Measurements from ENCODE around the gene CCR8. TPM values are rescaled to one million over a fixed set of nuclear protein-coding genes. Genes with fewer than 3 reads are reported as not detected.

Gene CCR8
- total RNA-seq, 1 experiment from 2014 or later = not detected

DNA sequence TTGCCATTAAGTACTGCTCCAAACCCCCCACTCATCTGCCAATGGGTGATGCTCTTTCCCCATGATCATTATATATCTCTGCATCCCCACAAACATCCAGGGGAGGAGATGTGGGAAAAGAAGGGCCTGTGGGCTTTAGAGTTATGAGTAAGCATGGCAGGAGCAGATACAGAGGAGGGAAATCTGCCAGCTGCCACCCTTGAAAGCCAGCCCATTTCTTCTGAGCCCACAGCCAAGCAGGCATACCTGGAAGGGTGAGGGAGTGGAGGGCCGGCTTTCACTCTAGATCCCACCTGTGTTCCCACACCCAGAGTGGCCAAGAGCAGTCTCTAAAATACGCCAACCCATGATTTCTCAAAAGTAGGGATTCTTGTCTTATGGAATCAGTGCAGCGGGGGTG, 51.9 kb downstream of the CCR8 start:
- H3K9me3 ChIP-seq (ENCODE audit: low read length) = no peaks in the 10 kb centered on the region
- H2AFZ ChIP-seq (ENCODE audit: low read length) = no peak overlapping the region
- H3K4me2 ChIP-seq (ENCODE audit: low read depth, low read length, poor library complexity, severe bottlenecking) = no peak overlapping the region
- H3K36me3 ChIP-seq (ENCODE audit: insufficient read depth, low read length) = peaks cover 5% of the 10 kb centered on the region; the same call in 1 of the 2 replicates
- H3K9ac ChIP-seq (ENCODE audit: low read length) = no peak overlapping the region
- H3K4me3 ChIP-seq (ENCODE audit: low read length) = no peak overlapping the region
- H4K20me1 ChIP-seq (ENCODE audit: insufficient read depth, low read depth, low read length) = peaks cover 22% of the 10 kb centered on the region
- peaks cover 34% of the 10 kb centered on the region for H3K4me1 ChIP-seq (ENCODE audit: low read length)
- H3K27me3 ChIP-seq (ENCODE audit: low read length) = no peaks in the 10 kb centered on the region
- no peak overlapping the region for H3K27ac ChIP-seq (ENCODE audit: low read length)
- H3K79me2 ChIP-seq (ENCODE audit: low read length) = peaks cover 27% of the 10 kb centered on the region
- no peak for DNase-seq
- H3K9me2 ChIP-seq (replicated peaks; ENCODE audit: insufficient read depth, low read length) = no peaks in the 10 kb centered on the region

Other genes with a start within 250 kb of the CCR8 start
- 38.5 and 51.8 TPM in 2 replicates for gene GORASP1, start 222.1 kb upstream of the CCR8 start, total RNA-seq (2014; rRNA removed; shearing (Covaris generic); ENCODE audit: low replicate concordance)
- gene TTC21A, start 222.0 kb upstream of the CCR8 start, total RNA-seq (2014; rRNA removed; shearing (Covaris generic); ENCODE audit: low replicate concordance) = 8.7 and 9.5 TPM in 2 replicates
- 10.3 and 11.1 TPM in 2 replicates for gene CSRNP1, start 176.1 kb upstream of the CCR8 start, total RNA-seq (2014; rRNA removed; shearing (Covaris generic); ENCODE audit: low replicate concordance)
- not detected in 2 replicates for gene XIRP1, start 137.1 kb upstream of the CCR8 start, total RNA-seq (2014; rRNA removed; shearing (Covaris generic); ENCODE audit: low replicate concordance)
- 0.48 TPM in 1 of 2 replicates, not detected in the other for gene CX3CR1, start 49.7 kb upstream of the CCR8 start, total RNA-seq (2014; rRNA removed; shearing (Covaris generic); ENCODE audit: low replicate concordance)
- 38.5 and 54.6 TPM in 2 replicates for gene SLC25A38, start 53.7 kb downstream of the CCR8 start, total RNA-seq (2014; rRNA removed; shearing (Covaris generic); ENCODE audit: low replicate concordance)
- 2,449 and 2,497 TPM in 2 replicates for gene RPSA, start 77.0 kb downstream of the CCR8 start, total RNA-seq (2014; rRNA removed; shearing (Covaris generic); ENCODE audit: low replicate concordance)
- gene MOBP, start 138.0 kb downstream of the CCR8 start, total RNA-seq (2014; rRNA removed; shearing (Covaris generic); ENCODE audit: low replicate concordance) = not detected in 2 replicates